HCT116 (cell line): ENCODE results near the gene RAB27B. TPM values are rescaled to one million over a fixed set of nuclear protein-coding genes. Genes with fewer than 3 reads are reported as not detected.

ENCODE experiments used
- ATAC-seq: fragments of 200-7000 bp; cut with Tn5 transposase; 2 replicates; pipeline ENCODE4 v1.9.1; 2020; ENCODE audit warnings: mild to moderate bottlenecking, moderate library complexity
- BruUV-seq: library from RNA; stranded (reverse); fragments of 400-500 nt; replicated peaks from 2 replicates; lab custom pipeline; 2021; lab: Mats Ljungman, UMichigan
- CTCF ChIA-PET: fragments of 300-600 bp; sonication (Branson Sonifier 250); formaldehyde crosslinking; loops from one replicate; lab custom pipeline; 2021; ENCODE audit warnings: antibody characterized with exemption; lab: Charles Lee
- POLR2A ChIA-PET: fragments of 300-600, 350-600 bp; sonication (Branson Sonifier 250); formaldehyde crosslinking; loops from one replicate; lab custom pipeline; 2021; ENCODE audit warnings: antibody characterized with exemption; lab: Charles Lee
- RAD21 ChIA-PET, 2 experiments: fragments of 300-600 bp; sonication (Branson Sonifier 250); formaldehyde crosslinking; loops; one replicate each; lab custom pipeline; 2023; ENCODE audit warnings: low total read pairs in 2 of 2; ENCODE audit not compliant: uncharacterized antibody in 2 of 2, unreplicated experiment in 2 of 2, low non-redundant PET in 1 of 2; lab: Charles Lee
- DNase-seq: peaks from one replicate; pipeline ENCODE4 v3.0.0-alpha.2; 2010; ENCODE audit warnings: low read depth, low spot score
- H2AFZ ChIP-seq: fragments of 200-600 bp; shearing (Covaris generic), sonication (generic); 2 replicates; pipeline ENCODE4 v1.6.1; 2017; ENCODE audit warnings: low read depth, mixed run types, mixed read lengths, antibody characterized with exemption, low read length; ENCODE audit not compliant: poor library complexity, severe bottlenecking
- H3K27ac ChIP-seq: 2 replicates; pipeline ENCODE4 v1.5.1; 2012; ENCODE audit warnings: low read depth, low read length
- H3K27me3 ChIP-seq: fragments of 200-600 bp; sonication (generic); 2 replicates; pipeline ENCODE4 v1.6.1; 2016; ENCODE audit warnings: mixed run types, low read length, mixed read lengths; ENCODE audit not compliant: insufficient read depth
- H3K36me3 ChIP-seq, 2 experiments: fragments of 200-500 bp in 1 of 2; fragments of 200-600 bp in 1 of 2; sonication (Bioruptor generic) in 1 of 2; sonication (generic) in 1 of 2; 2 replicates each; pipeline versions ENCODE4 v1.5.1 to v1.6.1; 2014 to 2016; ENCODE audit warnings: low read length in 2 of 2, inconsistent platforms in 1 of 2, mixed read lengths in 1 of 2, mixed run types in 1 of 2; ENCODE audit not compliant: insufficient read depth in 2 of 2, control insufficient read depth in 1 of 2
- H3K4me1 ChIP-seq, 2 experiments: fragments of 200-600 bp in 1 of 2; sonication (generic) in 1 of 2; 2 replicates each; pipeline versions ENCODE4 v1.5.1 to v1.6.1; 2012 to 2017; ENCODE audit warnings: low read length in 2 of 2, inconsistent platforms in 1 of 2, mild to moderate bottlenecking in 1 of 2, mixed read lengths in 1 of 2, mixed run types in 1 of 2, moderate library complexity in 1 of 2; ENCODE audit not compliant: insufficient read depth in 2 of 2, control insufficient read depth in 1 of 2
- H3K4me2 ChIP-seq: fragments of 200-600 bp; sonication (generic); 2 replicates; pipeline ENCODE4 v1.6.1; 2017; ENCODE audit warnings: mixed run types, low read length, mixed read lengths
- H3K4me3 ChIP-seq, 2 experiments: fragments of 200-600 bp in 1 of 2; sonication (generic) in 1 of 2; replicated peaks in 1 of 2; 2 replicates each; pipeline ENCODE4 v1.5.1; 2011 to 2016; ENCODE audit warnings: low read length in 2 of 2, control low read depth in 1 of 2, low read depth in 1 of 2, mild to moderate bottlenecking in 1 of 2, mixed read lengths in 1 of 2, mixed run types in 1 of 2
- H3K79me2 ChIP-seq: fragments of 200-600 bp; sonication (generic); 2 replicates; pipeline ENCODE4 v1.6.1; 2017; ENCODE audit warnings: mild to moderate bottlenecking, mixed run types, low read length, moderate library complexity, mixed read lengths; ENCODE audit not compliant: insufficient read depth
- H3K9ac ChIP-seq: fragments of 200-600 bp; sonication (generic); 2 replicates; pipeline ENCODE4 v1.6.1; 2016; ENCODE audit warnings: low read length, mixed read lengths
- H3K9me2 ChIP-seq: fragments of 200-600 bp; sonication (generic), shearing (Covaris generic); 2 replicates; pipeline ENCODE4 v1.6.1; 2017; ENCODE audit warnings: mixed run types, mild to moderate bottlenecking, moderate library complexity; ENCODE audit not compliant: insufficient read depth
- H3K9me3 ChIP-seq, 2 experiments: fragments of 200-500 bp in 1 of 2; fragments of 200-600 bp in 1 of 2; sonication (Bioruptor generic) in 1 of 2; sonication (generic) in 1 of 2; 2 replicates each; pipeline ENCODE4 v1.6.1; 2014 to 2017; ENCODE audit warnings: low read length in 2 of 2, mixed read lengths in 2 of 2, inconsistent platforms in 1 of 2, low read depth in 1 of 2, mild to moderate bottlenecking in 1 of 2, mixed run types in 1 of 2, moderate library complexity in 1 of 2; ENCODE audit not compliant: control insufficient read depth in 1 of 2, insufficient read depth in 1 of 2
- H4K20me1 ChIP-seq: fragments of 200-600 bp; sonication (generic), shearing (Covaris generic); 2 replicates; pipeline ENCODE4 v1.6.1; 2017; ENCODE audit warnings: mixed run types, mild to moderate bottlenecking, moderate library complexity; ENCODE audit not compliant: insufficient read depth
- CTCF ChIP-seq, 3 experiments: fragments of 200-600 bp in 1 of 3; sonication (generic) in 1 of 3; IDR thresholded peaks in 2 of 3; conservative IDR thresholded peaks in 1 of 3; 2 replicates each; pipeline ENCODE4 v1.5.1; 2012 to 2017; ENCODE audit warnings: low read depth in 2 of 3, low read length in 2 of 3, antibody characterized with exemption in 1 of 3, borderline replicate concordance in 1 of 3, control low read depth in 1 of 3, mild to moderate bottlenecking in 1 of 3, mixed read lengths in 1 of 3, mixed run types in 1 of 3, moderate library complexity in 1 of 3; ENCODE audit not compliant: insufficient read depth in 1 of 3
- FOSL1 ChIP-seq: IDR thresholded peaks from 2 replicates; pipeline ENCODE4 v1.6.1; 2012; ENCODE audit warnings: low read depth
- RAD21 ChIP-seq: IDR thresholded peaks from 2 replicates; pipeline ENCODE4 v1.6.1; 2012; ENCODE audit warnings: low read depth, mild to moderate bottlenecking
- REST ChIP-seq: IDR thresholded peaks from 2 replicates; pipeline ENCODE4 v1.6.1; 2012; ENCODE audit warnings: low read depth
- SIN3A ChIP-seq: IDR thresholded peaks from 2 replicates; pipeline ENCODE4 v1.6.1; 2012; ENCODE audit warnings: low read depth
- SP1 ChIP-seq: IDR thresholded peaks from 2 replicates; pipeline ENCODE4 v1.6.1; 2012; ENCODE audit warnings: low read depth
- ZNF274 ChIP-seq: fragments of 200-500 bp; sonication (Bioruptor generic); IDR thresholded peaks from 2 replicates; pipeline ENCODE4 v1.6.1; 2014; ENCODE audit warnings: mild to moderate bottlenecking, low read depth, low read length, inconsistent platforms
- intact Hi-C: fragments of 100-400 bp; cut with micrococcal nuclease; formaldehyde crosslinking; loops from 2 replicates; pipeline ENCODE4 v1.10.0; 2022
- total RNA-seq: library from RNA; stranded (reverse); gene quantifications from one replicate; pipeline ENCODE4 v1.2.1, GENCODE V29; 2021; ENCODE audit not compliant: unreplicated experiment

RAB27B gene
- total RNA-seq, 1 experiment from 2014 or later = 2.2 TPM

GRCh38 chr18:54909538-54909937 lies 81.3 kb downstream of the RAB27B start (continued):
- TF ChIP-seq REST = no peak
- TF ChIP-seq ZNF274 = no peak
- no peak for TF ChIP-seq SIN3A
- TF ChIP-seq SP1 = no peak
- no peak for TF ChIP-seq FOSL1

- H3K79me2 ChIP-seq = no peaks in the 10 kb centered on the region
- RAD21 ChIA-PET = no interaction called here
- no peaks in the 10 kb centered on the region for H3K27me3 ChIP-seq
- no peak overlapping the region for H3K9ac ChIP-seq
- POLR2A ChIA-PET = no interaction called here
- H3K4me3 ChIP-seq = no peak overlapping the region
- no peak overlapping the region for H3K27ac ChIP-seq
- intact Hi-C loops = no loop called here
- ATAC-seq = no peak
- no peaks in the 10 kb centered on the region for H3K9me3 ChIP-seq
- no peak overlapping the region for H2AFZ ChIP-seq
- TF ChIP-seq RAD21 = no peak
- TF ChIP-seq CTCF (IDR thresholded peaks at IDR 0.05 in 2 of 3, conservative IDR thresholded peaks at IDR 0.05 in 1 of 3; ENCODE audit: borderline replicate concordance in 1 of 3, insufficient read depth in 1 of 3, low read depth in 2 of 3, low read length in 2 of 3) = no peak
- no peaks in the 10 kb centered on the region for H3K4me1 ChIP-seq
- no peak for DNase-seq
- H3K36me3 ChIP-seq = no peaks in the 10 kb centered on the region
- H3K9me2 ChIP-seq = no peaks in the 10 kb centered on the region
- CTCF ChIA-PET = interaction anchor here (1.1 kb wide), 1 partner anchor 18 kb away, joined by 3 read pairs; no protein-coding TSS in a partner anchor
- no peaks in the 10 kb centered on the region for H4K20me1 ChIP-seq
- H3K4me2 ChIP-seq = no peak overlapping the region
- no TSS peak for BruUV-seq
Observed at GRCh38 chr18:54910161-54910919, 82.1 kb downstream of the RAB27B start.
